Hematopoietic multipotent progenitor cell treated with erythropoietin and hydrocortisone succinate and interleukin-3 and kit ligand, for 15 days (in vitro differentiated cells): ENCODE data around the gene CAPZB.

Source experiments
- DNase-seq: peaks from one replicate; pipeline ENCODE4 v3.0.0-alpha.2; 2015; ENCODE audit warnings: low spot score

CAPZB gene

DNA sequence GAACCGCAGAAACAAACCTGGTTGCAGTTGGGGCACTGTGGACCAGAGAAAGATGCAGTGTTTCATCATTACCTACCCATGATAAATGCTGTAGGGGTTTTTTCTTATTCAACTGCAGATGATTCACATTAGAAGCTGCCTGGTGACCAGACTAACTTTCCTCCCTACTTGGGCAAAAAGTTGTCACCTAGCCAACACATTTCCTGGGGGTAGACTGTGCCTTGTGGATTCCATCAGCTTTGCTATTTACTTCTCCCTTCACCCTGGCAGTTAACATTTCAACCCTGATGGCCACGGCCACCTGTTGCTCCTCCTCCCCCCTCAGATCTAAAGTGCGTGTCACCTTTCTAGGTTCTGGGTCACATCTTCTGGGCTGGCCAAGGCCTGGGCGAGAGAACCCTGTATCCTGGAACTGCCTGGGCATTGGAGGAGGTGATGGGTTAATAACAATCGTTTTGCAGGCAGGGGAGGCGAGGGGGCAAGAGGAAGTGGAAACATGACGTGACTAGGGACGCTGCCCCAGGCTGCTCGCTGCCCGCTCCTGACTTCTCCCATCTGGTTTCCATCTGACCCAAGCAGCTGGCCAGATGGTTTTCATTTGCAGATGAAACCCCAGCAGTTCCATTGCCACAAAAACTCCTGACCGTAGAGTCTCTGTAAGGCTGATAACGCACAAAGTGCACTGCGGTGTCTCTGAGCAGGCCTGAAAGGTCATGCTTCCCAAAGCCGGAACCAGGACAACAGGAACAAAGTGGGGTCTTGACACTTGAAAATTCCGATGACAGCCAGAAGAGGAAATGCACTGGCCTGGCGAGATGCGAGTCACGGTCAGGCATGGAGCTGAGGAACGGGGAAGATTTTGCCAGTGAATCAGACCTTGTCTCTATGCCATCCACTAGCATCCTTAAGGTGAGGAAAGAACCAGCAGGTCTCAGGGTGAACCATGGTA lies 36.6 kb downstream of the CAPZB start:
- no peak for DNase-seq

DNA sequence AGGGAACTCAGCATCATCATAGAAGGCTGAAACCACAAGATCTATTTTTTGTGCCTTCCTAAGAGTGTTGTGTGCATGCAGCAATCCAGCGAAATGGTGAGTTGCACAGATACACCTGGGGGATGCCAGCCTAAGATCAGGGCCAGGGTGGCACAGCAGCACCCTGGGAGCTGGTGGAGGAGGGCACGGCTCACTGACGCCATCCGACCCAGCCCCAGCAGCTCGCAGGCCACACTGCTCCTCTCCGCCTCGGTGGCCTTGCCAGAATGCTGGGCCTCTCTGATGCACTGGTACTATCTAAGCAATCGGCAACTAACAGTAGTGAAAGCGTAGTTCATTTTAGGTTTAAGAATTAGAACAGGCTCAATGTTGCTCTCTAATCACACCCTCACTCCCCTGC lies 37.8 kb downstream of the CAPZB start:
- DNase-seq: no peak

DNA sequence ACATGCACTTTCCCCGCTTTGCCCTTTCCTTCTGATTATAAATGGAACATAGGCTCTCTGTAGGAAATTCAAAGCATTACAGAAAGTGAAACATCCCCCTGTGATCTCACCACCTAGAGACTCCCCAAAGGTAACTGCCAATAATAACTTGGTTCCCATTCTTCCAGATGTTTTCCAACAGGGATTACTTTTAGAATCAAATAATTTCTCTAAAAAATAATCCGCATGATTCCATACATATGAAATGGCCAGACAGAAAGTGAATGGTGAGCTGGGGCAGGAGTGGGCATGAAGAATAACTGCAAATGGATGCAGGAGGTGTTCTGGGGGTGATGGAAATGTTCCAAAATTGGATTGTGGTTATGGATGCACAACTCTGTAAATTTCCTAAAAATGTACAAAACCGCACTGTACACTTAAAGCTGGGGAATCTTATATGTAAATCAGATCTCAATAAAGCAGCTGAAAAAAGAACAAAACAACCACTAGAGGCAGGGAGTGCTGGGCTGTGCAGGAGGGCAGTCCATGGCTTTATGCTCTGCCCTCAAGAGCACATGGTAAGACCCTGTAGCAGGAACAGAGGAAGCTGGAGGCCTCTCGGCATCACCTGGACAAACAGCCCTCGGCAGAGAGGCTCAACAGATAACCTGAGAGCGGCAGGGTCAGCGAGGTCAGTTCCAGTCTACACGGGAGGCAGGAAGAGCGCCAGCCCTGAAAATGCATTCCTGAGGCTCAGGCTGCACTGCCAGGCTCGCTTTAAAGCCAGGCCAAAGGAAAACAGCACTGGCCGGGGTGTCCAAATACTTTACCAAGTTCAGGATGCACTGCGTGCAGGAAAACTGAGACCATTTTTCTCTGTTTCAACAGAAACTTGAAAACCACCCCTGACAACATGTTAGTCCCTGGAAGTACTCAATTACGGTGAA lies 39.7 kb downstream of the CAPZB start:
- no peak for DNase-seq

DNA sequence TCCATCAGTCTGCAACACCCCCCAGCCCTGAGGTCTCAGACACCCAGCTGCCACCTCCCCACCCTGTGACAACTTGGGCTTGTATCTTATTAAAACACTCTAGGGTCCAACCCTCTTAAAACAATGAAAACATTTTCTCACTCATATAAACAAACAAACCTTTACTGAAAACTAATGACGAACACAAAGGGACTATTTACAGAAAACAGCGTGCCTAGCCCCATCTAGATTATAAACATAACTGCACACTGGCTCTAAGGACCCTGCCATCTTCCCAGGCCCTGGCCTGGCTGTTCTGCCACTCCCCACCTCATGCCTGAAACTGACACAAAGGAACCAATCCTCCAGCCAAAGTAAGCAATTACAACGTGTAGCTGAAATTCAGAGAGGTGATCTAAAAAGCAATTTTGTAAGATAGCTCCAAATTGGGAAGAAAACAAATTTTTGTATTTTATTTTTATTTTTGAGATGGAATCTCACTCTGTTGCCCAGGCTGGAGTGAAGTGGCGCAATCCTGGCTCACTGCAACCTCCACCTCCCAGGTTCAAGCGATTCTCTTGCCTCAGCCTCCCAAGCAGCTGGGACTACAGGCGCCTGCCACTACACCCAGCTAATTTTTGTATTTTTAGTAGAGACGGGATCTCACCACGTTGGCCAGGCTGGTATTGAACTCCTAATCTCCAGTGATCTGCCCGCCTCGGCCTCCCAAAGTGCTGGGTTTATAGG lies 40.9 kb downstream of the CAPZB start:
- DNase-seq: no peak

DNA sequence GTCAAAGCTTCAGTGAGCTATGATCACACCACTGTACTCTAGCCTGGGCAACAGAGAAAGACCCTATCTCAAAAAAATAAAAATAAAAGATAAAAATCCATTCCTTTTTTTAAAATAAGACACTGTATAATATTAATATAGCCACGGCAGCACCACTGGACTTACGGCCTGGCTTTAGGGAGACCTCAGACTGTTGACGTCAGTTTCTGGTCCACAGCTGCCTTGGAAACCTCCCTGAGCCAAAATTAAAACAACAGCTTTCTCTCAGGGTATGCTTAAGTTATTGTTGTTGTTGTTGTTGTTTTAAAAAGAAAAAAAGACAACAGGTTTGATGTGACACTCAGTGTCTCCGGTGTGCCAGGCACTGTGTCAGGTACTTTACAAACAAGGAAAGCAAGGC lies 42.0 kb downstream of the CAPZB start:
- no peak for DNase-seq

DNA sequence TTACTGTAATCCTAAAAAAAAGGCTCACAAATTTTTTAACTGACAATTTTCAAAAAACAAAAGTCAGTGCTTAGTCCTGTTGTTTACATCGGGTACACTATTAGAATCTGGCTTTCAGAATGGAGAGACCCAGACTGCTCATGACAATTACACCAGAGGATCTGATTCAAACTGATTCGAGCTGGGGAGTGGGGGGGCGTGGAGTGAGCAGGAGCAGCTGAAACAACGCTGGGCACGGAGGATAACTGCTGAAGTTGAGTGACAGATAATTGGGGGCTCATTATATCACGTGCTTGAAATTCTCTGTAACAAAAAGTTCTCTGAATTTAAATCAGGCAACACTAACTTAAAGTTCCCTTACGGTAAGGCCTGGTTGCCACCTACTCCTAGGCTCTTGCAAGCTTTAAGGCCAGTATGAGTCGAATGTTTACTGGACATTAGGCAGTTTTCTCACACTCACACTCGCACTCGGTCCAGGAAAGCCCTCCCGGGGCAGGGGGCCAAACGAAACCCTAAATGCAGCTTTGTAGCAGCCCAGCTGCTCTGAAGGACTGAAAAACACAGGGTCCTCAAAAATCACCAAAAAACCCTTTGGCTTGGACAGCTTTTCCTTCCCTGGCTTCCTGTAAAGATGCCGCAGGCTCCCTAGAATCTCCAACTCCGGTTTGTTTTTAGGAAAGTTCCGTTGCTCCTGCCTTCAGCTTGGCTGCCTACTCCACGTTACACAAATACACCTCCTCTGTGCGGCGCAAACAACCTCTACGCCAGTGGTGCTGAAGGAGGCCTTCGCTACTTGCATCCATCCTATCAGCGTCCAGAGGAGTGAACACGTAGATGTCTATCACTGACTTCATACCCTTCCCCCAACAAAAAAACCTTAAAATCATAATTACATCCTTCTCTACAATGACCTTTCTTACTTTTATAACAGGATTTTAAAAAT lies 42.9 kb downstream of the CAPZB start:
- DNase-seq: no peak

DNA sequence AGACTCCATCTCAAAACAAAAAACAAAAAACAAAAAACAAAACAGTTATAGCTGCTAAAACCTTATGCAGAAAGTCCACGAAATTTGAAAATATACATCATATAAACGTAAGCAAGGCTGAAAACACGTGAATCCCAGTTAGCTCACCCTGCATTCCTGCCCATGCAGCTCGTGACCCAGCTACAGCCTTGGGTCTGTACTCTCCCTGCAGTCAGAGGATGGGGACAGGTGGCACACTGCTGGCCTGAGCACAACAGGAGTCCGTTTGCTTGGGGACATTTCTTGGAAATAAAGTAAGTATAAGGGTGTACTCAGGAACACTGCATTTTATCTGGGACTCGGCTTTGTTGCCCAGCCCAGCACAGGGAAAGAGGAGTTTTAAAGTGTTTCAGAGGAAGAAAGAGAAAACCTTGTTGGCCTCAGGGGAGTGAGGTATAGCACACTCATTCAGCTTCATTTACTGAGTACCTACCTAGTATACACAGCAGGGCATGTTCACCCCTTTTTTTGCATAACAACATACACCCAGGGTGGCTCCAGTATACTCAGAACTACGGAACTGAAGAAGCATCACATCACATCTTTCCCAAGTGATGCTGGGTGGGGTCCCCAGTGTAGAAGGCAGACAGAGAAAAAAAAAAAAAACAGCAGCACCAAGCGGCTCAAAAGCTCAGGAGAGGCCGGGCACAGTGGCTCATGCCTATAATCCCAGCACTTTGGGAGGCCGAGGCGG lies 44.1 kb downstream of the CAPZB start:
- no peak for DNase-seq

DNA sequence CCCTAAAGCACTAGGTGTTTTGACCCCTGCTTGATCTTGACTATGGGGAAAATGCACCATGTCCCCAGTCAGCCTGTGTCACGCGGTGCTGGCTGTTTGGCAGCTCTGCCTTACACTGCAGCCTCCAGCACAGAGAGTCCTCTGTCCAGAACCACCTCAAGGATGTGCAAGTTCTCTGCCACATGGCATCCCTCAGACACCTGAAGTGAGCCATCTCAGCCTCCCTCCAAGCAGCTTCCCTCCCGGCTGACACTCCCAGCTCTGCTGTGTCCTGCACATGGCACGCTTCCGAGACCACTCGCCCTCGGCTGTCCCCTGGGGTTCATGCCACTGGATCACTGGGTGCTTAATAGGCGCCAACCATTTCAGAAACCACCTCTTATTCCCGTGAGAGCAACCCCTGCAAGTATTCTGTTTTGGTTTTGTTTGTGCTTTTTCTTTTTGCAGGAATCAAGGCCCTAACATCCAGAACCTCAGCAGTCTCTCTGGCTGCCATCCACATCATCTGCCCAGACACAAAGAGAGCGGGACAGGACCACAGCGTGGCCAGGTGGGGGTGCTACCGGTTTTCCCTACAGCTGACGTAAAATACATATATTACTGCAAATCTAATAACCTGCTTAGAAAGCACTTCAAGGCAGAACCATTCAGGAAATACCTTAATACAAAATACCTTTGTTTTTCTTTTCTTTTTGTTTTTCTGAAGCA lies 45.7 kb downstream of the CAPZB start:
- peak; percentile 11 for DNase-seq

DNA sequence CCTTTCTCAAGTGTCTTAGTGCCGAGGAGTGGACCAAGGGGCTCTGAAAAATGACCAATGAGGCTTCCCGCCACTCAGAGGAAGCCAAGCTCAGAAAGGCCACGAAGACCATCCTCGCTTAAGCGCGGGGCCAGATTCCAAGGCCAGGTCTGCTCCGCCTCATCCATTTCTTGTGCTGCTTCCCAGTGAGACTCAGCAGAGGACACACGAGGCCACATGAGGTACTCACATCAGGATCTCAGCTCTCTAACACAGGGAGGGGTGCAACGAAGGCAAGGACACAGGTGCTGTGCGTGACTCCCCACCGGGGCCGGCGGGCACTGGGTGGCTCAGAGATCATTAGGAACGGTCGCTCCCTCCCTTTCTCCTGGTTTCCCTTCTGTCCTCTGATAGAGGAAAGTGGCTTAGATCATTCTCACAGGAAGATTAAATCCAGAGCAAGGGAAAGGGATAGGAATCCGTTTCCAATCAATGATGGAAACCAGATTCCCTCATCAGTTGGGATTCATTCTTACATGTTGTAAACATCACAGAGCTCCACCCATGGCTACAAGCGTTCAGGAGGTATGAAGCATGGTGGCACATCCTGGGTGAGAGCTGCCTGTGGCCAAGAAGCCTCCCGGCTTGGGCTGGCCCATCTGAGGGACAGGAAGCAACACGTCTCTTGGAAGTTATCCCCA lies 46.7 kb downstream of the CAPZB start:
- DNase-seq: no peak

DNA sequence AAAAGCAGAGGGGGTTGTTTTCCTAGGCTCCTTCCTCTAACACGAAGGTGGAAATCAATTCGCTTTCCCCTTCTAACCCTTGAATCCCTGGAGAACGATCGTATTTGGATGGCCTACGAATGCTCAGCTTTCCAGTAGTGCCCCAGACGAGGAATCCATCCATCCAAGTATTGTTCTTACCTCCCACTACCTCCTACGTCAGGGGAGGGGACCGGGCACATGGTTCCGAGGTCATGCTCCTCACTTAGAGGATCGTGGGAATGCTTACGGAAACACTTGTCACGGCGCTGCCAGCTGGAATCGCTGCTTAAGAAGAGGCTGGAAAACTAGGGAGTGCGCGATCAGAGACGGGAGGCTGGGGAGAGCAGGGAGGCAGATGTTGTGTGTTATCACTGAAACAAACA lies 47.4 kb downstream of the CAPZB start:
- DNase-seq: no peak

DNA sequence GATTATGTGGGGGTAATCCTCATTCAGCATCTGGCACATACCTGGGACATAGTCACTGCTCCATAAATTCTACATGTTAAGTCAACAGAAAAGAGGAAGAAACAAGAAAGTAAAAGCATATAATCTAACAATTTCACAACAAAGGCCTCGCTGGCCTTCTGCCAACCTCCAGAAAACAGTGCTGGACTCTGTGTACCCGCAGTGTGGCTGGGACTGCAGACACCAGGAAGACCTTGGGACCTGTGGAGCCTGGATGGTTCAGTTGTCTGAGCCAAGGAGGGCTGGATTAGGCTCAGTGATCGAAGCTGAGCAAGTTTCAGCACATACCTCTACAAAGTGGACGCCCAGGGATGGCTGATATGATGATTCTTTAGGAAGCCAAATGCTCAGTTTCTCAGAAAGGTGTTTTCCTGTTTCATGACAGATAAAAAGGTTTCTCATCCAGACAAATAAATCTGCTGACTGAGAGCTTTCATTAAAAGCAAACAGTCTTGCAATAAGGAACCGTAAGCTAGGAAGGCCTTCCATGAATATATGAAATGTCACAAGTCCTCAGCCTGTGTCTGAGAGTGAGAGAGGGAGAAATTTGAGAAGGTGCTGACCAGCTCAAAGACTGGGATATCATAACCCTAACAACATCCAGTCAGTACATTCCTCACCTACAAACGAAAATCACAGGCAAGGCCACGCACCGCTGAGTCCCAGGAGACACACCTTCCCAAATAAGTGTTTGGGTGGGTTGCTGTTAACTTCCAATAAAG lies 48.4 kb downstream of the CAPZB start:
- no peak for DNase-seq

DNA sequence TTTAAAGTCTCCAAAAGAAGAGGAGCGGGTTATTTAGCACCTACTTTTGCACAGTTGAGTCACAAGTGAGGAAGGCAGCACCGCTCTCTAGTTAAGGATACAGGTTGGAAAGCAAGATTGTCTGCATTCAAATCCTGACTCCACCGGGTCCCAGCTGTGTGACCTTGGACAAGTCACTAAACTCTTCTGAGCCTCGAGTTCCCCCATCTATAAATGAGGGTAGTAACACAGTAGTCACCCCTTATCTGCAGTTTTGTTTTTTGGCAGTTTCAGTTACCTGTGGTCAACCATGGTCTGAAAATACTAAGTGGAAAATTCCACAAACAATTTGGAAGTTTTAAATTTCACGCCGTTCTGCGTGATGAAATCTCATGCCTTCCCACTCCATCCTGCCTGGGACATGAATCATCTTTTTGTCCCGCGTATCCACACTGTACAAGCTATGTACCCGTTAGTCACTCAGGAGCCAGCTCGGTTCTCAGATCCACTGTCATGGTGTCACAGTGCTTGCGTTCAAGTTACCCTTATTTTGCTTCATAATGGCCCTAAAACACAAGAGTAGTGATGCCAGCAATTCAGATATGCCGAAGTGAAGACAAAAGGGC lies 49.4 kb downstream of the CAPZB start:
- DNase-seq: no peak

DNA sequence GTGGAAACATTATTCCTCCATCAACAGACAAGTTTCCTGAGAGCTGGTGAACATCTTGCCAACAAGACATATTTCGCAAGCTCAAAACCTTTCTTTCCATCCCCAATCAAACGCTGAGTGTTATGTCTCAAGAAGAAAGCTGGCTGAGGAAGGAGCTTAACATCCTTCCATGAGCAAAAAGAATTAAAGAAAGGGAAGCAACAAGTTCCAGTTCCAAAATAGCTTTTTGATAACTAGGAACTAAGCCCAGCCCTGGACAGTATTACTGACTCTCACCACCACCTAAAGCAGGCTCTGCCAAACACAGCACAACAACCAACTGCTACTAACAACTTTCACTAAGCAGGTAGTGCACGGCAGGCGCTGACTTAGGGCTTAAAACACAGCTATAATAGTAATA lies 50.2 kb downstream of the CAPZB start:
- DNase-seq: no peak

DNA sequence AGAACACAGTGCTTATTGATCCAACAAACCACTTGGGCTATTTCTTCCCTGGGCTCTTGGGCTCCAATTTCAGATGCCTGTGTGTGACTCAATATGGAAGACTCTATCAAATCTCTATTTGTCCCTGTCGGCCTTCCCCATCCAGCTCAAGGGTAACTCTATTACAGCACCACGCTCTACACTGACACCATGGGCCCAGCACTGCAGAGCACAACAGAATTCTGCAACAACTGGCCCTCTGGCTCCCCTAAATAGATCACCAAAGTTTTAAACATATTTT lies 51.7 kb downstream of the CAPZB start:
- DNase-seq: no peak

DNA sequence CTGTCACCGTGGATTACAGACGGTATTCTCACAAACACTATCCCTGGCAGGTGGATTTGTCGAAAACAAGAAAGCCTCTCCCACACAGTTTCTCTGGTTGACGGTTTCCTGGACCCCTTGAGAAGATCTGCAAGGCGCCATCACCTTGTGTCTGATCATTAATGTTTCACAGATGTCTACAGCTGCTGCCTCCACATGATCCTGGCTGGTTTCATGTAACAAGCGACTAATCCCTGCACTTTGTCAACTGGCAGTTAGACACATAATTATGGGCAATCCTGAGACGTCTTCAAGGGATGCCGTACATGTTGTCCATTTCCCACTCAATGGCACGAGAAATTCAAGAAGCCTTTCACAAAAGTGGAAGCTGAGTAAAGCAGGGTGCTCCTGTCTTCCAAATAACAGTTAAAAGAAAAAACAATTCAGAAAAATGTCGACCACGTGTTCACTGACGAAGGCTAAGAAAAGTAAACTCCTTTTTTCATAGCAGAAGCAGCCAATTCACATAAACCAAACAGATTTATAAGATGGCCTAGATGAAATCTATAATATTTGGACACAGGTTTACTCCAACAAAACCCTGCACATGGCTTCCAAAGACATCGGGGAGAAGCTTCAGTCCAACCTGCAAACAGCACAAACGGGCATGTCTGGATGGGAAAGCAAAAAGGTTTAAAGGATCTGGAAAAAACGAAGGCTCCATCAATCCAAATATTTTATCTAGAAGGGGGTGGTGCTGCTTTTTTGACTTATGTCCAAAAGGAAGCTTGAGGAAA lies 52.2 kb downstream of the CAPZB start:
- DNase-seq: no peak

DNA sequence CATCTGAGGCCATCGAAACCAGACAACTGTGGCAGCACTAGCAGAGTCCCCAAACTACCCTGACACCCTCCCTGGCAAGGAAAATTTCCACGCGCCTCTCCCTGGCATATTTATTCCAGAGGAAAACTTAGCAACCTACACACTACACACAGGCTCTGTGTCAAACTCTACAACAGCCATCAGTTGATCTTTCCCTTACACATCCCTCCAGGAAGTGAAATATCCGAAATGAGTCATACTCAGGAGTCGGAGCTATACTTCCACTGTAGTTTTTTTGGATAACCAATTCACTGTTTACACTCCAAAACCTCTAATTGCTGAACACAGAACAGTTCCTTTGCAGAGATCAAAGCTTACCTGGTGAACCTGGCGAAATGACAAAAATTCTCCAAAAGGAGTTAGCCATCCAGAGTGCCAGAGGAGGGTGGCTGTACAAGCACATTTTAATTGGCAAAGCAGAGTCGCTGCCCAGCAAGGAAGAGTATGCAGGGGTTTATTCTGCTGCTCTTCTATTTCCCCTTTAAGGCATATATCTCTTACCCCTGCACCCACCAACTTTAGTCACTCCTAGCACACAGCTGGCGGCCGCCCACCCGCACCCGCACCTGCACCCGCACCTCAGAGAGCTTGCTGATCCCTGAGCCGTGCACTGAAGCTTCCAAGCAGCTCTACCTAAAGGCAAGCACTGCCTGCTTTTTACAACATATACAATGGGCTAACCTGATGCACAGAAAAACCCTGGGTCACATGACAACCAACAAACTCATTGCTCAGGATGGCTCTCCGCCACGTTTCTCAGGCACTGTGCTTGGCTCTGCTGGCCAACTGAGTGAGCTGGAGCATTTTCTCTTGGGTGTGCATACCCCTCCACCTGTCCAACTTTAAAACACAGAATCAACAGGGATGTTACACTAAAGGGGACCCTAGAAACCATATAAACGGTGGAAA lies 54.9 kb downstream of the CAPZB start:
- DNase-seq: no peak
